ENCODE data around the gene DEK.

The DEK gene

GRCh38 chr6:18266523-18266912 is 2.2 kb upstream of the DEK start:
- TF ChIP-seq FOXA1 (IDR thresholded peaks at IDR 0.05): no peak
- TF ChIP-seq HDGF (IDR thresholded peaks at IDR 0.05; ENCODE audit: borderline replicate concordance): no peak
- TF ChIP-seq PKNOX1 (IDR thresholded peaks at IDR 0.05): no peak
- TF ChIP-seq ZNF384 (IDR thresholded peaks at IDR 0.05): no peak
- TF ChIP-seq SP1 (IDR thresholded peaks at IDR 0.05): no peak
- no peak for TF ChIP-seq ARNT (IDR thresholded peaks at IDR 0.05)
- TF ChIP-seq BHLHE40 (IDR thresholded peaks at IDR 0.05; ENCODE audit: borderline replicate concordance): no peak
- TF ChIP-seq SUZ12 (IDR thresholded peaks at IDR 0.05): no peak
- no peak for TF ChIP-seq ELF4 (IDR thresholded peaks at IDR 0.05)
- no peak for TF ChIP-seq NFRKB (IDR thresholded peaks at IDR 0.05)
- no peak for TF ChIP-seq FOXM1 (IDR thresholded peaks at IDR 0.05; ENCODE audit: borderline replicate concordance)
- ChIA-PET CTCF (no interaction called here), POLR2A (no interaction called here)
- DNase-seq (ENCODE audit: extremely low spot score): no peak

GRCh38 chr6:18265787-18266522 is 1.6 kb upstream of the DEK start:
- DNase-seq (ENCODE audit: extremely low spot score): no peak
- ChIA-PET CTCF (interaction anchor here (0.7 kb wide), 1 partner anchor 234 kb away, joined by 3 read pairs; no protein-coding TSS in a partner anchor), POLR2A (interaction anchor here (0.6 kb wide), 1 partner anchor 34 kb away, joined by 3 read pairs; no protein-coding TSS in a partner anchor)
- no peak for TF ChIP-seq LEF1 (IDR thresholded peaks at IDR 0.05; ENCODE audit: borderline replicate concordance)
- TF ChIP-seq PKNOX1 (IDR thresholded peaks at IDR 0.05): no peak

- no peak for DNase-seq (ENCODE audit: extremely low spot score)
- CTCF ChIA-PET: interaction anchor here (0.7 kb wide), 1 partner anchor 235 kb away, joined by 3 read pairs; no protein-coding TSS in a partner anchor
- POLR2A ChIA-PET: interaction anchor here (0.6 to 1.3 kb wide), 6 partner anchors 9 to 107 kb away, joined by 3 to 7 read pairs (median 3); no protein-coding TSS in a partner anchor
- TF ChIP-seq ZNF384 (IDR thresholded peaks at IDR 0.05): no peak
- TF ChIP-seq L3MBTL2 (conservative IDR thresholded peaks at IDR 0.05): 0 out of 2 replicates have a peak, but pooled peaks have one; percentile 57
- TF ChIP-seq HDGF (IDR thresholded peaks at IDR 0.05; ENCODE audit: borderline replicate concordance): no peak
- TF ChIP-seq ARNT (IDR thresholded peaks at IDR 0.05): no peak
These were observed 620 bp upstream of the DEK start for GRCh38 chr6:18264923-18265377.

GRCh38 chr6:18263418-18264218 is 712 bp downstream of the DEK start:
- TF ChIP-seq ELF4 (IDR thresholded peaks at IDR 0.05) (0 out of 2 replicates have a peak, but pooled peaks have one; percentile 33), LEF1 (IDR thresholded peaks at IDR 0.05; ENCODE audit: borderline replicate concordance) (no peak), L3MBTL2 (conservative IDR thresholded peaks at IDR 0.05) (peak; percentile 30; the same call in 1 of the 2 replicates), PKNOX1 (IDR thresholded peaks at IDR 0.05) (no peak)
- ChIA-PET CTCF (no interaction called here), POLR2A (interaction anchor here (0.6 to 1.3 kb wide), 5 partner anchors 11 to 39 kb away, joined by 3 to 7 read pairs (median 3); no protein-coding TSS in a partner anchor)
- no peak for DNase-seq (ENCODE audit: extremely low spot score)

GRCh38 chr6:18262702-18263417 is 1.5 kb downstream of the DEK start:
- no peak for DNase-seq (ENCODE audit: extremely low spot score)
- no peak for TF ChIP-seq FOXM1 (IDR thresholded peaks at IDR 0.05; ENCODE audit: borderline replicate concordance)
- TF ChIP-seq SUZ12 (IDR thresholded peaks at IDR 0.05): no peak
- no peak for TF ChIP-seq NFRKB (IDR thresholded peaks at IDR 0.05)
- CTCF ChIA-PET: no interaction called here
- POLR2A ChIA-PET: no interaction called here

GRCh38 chr6:18261877-18262276 is 2.5 kb downstream of the DEK start:
- TF ChIP-seq TARDBP (IDR thresholded peaks at IDR 0.05): no peak
- TF ChIP-seq FOXK2 (IDR thresholded peaks at IDR 0.05): no peak
- TF ChIP-seq ARNT (IDR thresholded peaks at IDR 0.05): no peak
- TF ChIP-seq CTBP1 (IDR thresholded peaks at IDR 0.05; ENCODE audit: borderline replicate concordance): no peak
- TF ChIP-seq PKNOX1 (IDR thresholded peaks at IDR 0.05): no peak
- TF ChIP-seq NFRKB (IDR thresholded peaks at IDR 0.05): no peak
- no peak for TF ChIP-seq HDGF (IDR thresholded peaks at IDR 0.05; ENCODE audit: borderline replicate concordance)
- TF ChIP-seq SUZ12 (IDR thresholded peaks at IDR 0.05): no peak
- TF ChIP-seq FOXA1 (IDR thresholded peaks at IDR 0.05): no peak
- no peak for TF ChIP-seq LEF1 (IDR thresholded peaks at IDR 0.05; ENCODE audit: borderline replicate concordance)
- TF ChIP-seq BHLHE40 (IDR thresholded peaks at IDR 0.05; ENCODE audit: borderline replicate concordance): no peak
- no peak for TF ChIP-seq ELF4 (IDR thresholded peaks at IDR 0.05)
- no peak for TF ChIP-seq FOXM1 (IDR thresholded peaks at IDR 0.05; ENCODE audit: borderline replicate concordance)
- TF ChIP-seq ZNF384 (IDR thresholded peaks at IDR 0.05): no peak
- no peak for TF ChIP-seq SP1 (IDR thresholded peaks at IDR 0.05)
- no peak for TF ChIP-seq L3MBTL2 (conservative IDR thresholded peaks at IDR 0.05)

More at GRCh38 chr6:18261877-18262276, 2.5 kb downstream of the DEK start:
- CTCF ChIA-PET: no interaction called here
- POLR2A ChIA-PET: no interaction called here
- no peak for DNase-seq (ENCODE audit: extremely low spot score)
